Neural cell (in vitro differentiated cells): ENCODE data around the gene IGSF23.

Experiments used
- CTCF ChIP-seq: fragments of 450-650 bp; IDR thresholded peaks from 2 replicates; pipeline ENCODE4 v1.5.1; 2014; ENCODE audit warnings: antibody characterized with exemption, mild to moderate bottlenecking, moderate library complexity; ENCODE audit not compliant: poor library complexity, severe bottlenecking
- EP300 ChIP-seq: fragments of 450-650 bp; conservative IDR thresholded peaks from 2 replicates; pipeline ENCODE4 v1.6.1; 2014; ENCODE audit warnings: antibody characterized with exemption, mild to moderate bottlenecking, moderate library complexity; ENCODE audit not compliant: poor library complexity, severe bottlenecking
- EZH2 ChIP-seq: fragments of 200-600, 300-800 bp; shearing (Covaris generic), sonication (generic); IDR thresholded peaks from 2 replicates; pipeline ENCODE4 v1.6.1; 2014; ENCODE audit warnings: antibody characterized with exemption, low read length, borderline replicate concordance, mild to moderate bottlenecking; ENCODE audit not compliant: insufficient read depth, poor library complexity, severe bottlenecking
- MXI1 ChIP-seq: fragments of 450-650 bp; conservative IDR thresholded peaks from 2 replicates; pipeline ENCODE4 v1.6.1; 2014; ENCODE audit warnings: antibody characterized with exemption, mild to moderate bottlenecking; ENCODE audit not compliant: poor library complexity, severe bottlenecking
- REST ChIP-seq: IDR thresholded peaks from 2 replicates; pipeline ENCODE4 v1.6.1; 2012; ENCODE audit warnings: borderline replicate concordance
- SMC3 ChIP-seq: fragments of 450-650 bp; conservative IDR thresholded peaks from 2 replicates; pipeline ENCODE4 v1.6.1; 2014; ENCODE audit warnings: antibody characterized with exemption, mild to moderate bottlenecking, moderate library complexity; ENCODE audit not compliant: poor library complexity

DNA sequence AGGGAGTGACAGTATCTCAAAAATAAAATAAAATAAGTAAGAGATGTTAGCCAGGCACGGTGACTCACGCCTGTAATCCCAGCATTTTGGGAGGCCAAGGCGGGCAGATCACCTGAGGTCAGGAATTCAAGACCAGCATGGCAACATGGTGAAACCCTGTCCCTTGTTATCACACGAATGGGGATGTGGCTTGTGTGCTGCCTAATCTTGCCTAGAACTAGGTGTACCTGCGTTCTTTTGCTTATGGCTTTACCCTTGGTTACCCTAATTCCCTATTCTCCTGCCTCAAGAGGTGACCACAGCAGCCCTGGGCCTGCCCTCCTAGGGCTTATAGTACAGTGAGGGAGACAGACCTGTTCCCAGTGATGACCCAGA is 24.0 kb downstream of the IGSF23 start:
- TF ChIP-seq CTCF, result no peak
- no peak for TF ChIP-seq EP300
- no peak for TF ChIP-seq REST
- no peak for TF ChIP-seq SMC3
- TF ChIP-seq MXI1, result no peak
- no peak for TF ChIP-seq EZH2
